Mesangial cell (primary cell): ENCODE measurements around the gene RERGL. TPM values are rescaled to one million over a fixed set of nuclear protein-coding genes. Genes with fewer than 3 reads are reported as not detected.

Source experiments
- total RNA-seq: library from RNA; depleted of rRNA; stranded (reverse); fragments of >200 nt; gene quantifications from 2 replicates; pipeline ENCODE4 v1.2.3, GENCODE V29; 2015

RERGL gene, protein sequence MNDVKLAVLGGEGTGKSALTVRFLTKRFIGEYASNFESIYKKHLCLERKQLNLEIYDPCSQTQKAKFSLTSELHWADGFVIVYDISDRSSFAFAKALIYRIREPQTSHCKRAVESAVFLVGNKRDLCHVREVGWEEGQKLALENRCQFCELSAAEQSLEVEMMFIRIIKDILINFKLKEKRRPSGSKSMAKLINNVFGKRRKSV
- not detected in 2 replicates for total RNA-seq

DNA sequence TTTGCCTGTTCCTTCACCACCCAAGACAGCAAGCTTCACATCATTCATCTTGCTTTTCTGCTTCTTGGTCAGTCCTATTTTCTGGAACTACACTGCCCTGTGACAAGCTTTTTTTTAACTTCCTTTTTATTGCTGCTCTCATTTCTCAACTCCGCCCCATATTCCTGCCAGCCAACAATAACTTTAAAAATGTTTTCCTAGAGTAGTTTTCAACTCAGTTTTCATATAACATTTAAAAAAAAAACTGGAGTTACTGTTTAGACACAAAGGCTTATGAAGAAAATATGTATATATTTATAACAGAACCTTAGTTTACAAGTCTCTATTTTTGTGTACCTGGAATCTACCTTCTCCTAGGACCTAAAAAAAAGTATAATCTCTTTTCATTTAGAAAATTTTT, at the start of gene RERGL:
RERGL (minus strand) TSS at position 101 of the 400 bp plus-strand sequence; CDS start at position 48, 53 bp downstream.

Other genes with a start within 250 kb of the RERGL start
- not detected in 2 replicates for gene PIK3C2G, start 171.3 kb upstream of the RERGL start, total RNA-seq